Activated gamma-delta T cell treated with anti-CD3 and anti-CD28 coated beads, Interleukin-2, amount 50 U/mL, for 16 hours (primary cell): ENCODE data around the gene CEP104.

Experiments used
- DNase-seq: peaks from one replicate; pipeline ENCODE4 v3.0.0-alpha.2; 2020; ENCODE audit warnings: low read depth

Gene CEP104

DNA sequence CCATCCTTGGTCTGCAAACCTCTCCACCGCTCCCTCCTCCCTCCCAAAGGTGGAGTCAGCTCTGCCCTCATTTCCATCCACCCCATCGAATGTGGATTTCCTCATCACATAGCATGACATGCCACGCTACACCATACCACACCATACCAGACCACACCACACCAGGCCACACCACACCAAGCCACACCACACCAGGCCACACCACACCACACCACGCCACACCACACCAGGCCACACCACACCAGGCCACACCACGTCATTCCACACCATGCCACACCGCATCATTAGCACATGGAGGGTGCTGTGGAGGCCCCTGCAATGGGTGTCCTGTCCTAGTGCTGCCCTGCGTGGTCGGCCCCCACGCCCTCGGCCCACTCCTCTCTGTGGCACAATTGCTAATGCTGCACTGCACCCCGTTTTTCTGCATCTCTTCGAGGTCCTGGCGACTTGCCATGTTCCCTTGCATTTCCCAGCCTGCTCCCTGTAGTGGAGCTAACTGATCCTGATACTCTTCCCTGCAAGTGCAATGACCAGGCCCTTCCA lies 11.5 kb upstream of the CEP104 start:
- DNase-seq = no peak

DNA sequence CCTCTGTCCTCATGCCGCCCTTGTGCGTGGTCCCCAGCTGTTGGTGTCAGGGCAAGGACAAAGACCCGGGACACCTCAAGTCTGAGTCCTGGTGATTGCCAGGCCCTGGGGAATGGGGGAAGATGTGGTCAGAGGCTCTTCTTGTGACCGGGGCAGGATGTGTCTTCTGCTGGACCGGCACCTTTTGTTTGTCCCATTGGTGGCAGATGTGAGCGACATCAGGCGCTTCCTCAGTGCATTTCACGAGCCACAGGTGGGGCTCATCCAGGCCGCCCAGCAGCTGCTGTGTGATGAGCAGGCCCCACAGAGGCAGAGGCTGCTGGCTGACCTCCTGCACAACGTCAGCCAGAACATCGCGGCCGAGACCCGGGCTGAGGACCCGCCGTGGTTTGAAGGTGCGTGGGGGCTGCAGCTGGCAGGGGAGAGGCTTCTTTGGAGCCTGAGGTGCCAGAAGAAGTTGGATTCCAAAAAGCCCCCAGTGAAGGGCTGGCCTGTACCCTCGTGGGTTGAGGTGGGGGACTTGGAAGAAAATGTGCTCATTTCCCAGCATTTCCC lies 8.7 kb upstream of the CEP104 start:
- DNase-seq = no peak

DNA sequence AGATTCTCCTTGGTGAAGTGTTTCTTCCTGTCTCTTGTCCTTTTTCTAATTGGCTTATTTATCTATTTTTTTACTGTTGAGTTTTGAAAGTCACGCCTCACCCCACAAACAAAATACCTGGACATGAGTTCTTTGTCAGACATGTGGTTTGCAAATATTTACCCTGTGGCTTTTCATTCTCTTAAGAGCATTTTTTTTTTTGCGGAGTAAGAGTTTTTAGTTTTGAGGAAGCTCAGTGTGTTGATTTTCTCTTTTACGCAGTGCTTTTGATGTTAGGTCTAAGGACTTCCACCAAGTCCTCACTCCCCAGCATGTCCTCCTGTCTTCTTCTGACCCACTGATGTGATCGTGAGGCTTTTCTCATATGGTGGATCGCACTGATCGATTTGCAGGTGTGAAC lies 7.9 kb upstream of the CEP104 start:
- DNase-seq = no peak

DNA sequence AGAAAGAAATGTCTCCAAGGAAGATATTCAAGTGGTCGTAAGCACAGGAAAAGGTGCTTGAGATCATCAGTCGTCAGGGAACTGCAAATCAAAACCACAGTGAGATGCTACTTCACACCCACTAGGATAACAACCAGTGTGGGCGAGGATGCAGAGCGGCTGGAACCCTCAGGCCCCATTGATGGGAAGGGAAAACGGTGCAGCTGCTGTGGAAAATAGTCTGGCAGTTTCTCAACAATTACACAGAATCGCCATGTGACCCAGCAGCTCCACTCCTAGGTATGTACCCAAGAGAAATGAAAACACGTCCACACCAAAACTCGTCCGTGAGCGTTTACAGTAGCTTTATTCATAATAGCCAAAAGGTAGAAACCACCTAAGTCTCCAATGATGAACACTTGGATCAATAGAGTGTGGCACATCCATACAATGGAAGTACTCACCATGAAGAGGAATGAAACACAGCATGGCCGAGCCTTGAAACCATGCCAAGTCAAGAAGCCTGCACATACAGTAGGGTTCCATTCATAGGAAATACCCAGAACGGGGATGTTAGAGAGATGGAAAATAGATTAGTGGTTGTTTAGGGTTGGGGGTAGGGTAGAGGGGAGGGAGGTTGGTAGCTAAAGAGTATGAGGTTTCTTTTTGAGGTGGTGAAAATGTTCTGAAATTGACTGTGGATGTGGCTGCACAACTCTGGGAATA lies 6.4 kb upstream of the CEP104 start:
- DNase-seq = no peak

DNA sequence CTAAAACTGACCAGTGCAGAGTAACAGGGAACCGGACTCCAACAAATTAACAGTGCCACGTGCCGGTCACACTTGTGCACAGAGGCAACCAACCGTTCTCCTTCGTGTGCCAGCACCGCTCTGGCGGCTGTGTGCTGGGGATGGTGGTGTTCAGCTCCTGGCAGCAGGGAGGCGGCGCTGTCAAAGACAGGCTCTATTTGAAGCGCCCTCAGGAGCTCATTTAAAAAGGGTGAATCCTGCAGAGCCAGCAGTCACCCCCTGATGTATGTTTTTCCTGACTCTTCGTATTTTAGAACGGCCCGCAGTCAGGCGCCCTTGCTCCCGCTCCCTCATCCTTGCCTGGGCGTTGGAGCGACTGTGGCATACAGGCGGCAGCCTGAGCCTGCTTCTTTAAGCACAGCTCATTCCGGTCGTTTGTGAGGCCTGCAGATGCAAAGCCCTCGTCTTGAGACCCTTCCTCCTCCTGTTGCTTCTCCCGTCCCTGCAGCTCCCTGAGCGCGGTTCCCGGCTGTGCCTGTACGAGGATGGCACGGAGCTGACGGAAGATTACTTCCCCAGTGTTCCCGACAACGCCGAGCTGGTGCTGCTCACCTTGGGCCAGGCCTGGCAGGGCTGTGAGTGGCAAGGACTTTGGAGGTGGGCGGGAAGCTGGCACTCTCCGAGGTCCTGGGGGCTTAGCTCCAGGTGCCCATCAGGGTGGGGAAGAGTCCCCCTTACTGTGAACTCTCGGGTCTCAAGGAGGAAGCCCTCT lies 1.4 kb upstream of the CEP104 start:
- no peak for DNase-seq

DNA sequence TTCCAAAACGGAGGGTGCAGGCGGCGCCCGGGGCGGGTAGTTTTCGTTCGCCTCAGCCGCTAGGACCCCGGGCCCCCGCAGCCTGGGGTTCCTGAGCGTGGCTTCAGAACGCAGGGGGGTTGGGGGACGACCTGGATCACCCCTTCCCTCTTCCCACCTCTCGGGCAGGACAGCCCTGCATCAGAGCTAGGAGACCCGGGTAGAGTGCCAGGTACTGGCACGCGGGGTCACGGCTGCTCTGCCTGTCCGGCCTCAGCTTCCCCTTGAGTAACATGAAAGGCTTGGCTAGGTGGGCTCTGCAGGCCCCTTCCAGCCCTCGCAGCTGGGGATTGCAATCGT lies 749 bp upstream of the CEP104 start:
- no peak for DNase-seq

DNA sequence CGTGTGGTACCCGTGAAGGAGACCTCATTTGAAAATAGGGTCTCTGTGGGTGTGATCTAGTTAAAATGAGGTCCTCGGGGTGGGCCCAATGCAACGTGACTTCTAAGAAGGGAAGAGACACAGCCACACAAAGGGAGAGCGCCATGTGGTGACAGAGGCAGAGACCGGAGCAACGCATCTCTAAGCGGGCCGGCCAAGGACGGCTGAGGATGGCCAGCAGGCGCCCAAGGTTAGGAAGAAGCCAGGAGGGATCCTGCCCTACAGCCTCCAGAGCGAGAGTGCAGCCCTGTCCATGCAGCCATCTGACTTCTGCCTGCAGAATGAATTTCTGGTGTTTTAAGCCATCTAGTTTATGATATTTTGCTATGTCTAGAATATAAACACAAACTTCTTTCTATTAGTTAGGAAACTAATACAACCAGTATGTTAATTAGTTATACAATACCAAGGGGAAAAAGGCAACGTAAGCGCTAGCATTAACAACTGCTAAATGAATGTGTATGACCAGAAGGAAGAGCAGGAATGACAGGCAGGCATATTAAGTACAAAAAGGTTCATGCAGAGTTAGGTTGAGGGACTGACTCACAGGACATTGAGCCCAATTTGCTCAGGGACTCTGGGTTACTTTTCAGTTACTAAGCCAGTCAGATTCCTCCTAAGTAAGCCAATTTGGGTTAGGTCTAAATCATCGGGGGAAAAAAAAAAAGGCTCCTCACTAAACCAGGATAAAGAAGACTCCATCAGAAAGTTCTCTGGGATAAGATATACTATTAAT lies 4.1 kb downstream of the CEP104 start:
- no peak for DNase-seq

DNA sequence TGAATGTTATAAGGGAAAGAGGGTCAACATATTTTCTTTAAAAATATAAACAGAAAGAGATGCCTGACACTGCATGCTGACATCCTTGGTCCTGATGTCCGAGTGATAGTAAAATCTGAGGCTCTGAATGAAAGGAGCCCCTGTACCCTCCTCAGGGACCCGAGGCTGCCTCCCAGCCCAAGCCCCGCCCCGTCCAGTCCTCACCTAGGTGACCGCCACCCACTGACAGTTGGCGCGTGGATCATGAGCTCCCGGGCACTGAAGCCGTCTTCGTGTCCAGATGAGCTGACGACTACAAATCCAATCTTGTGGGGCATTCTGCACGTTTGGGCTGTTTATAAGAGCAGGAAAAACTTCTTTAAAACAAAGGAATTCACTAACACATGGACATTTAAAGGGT lies 4.9 kb downstream of the CEP104 start:
- DNase-seq = no peak

DNA sequence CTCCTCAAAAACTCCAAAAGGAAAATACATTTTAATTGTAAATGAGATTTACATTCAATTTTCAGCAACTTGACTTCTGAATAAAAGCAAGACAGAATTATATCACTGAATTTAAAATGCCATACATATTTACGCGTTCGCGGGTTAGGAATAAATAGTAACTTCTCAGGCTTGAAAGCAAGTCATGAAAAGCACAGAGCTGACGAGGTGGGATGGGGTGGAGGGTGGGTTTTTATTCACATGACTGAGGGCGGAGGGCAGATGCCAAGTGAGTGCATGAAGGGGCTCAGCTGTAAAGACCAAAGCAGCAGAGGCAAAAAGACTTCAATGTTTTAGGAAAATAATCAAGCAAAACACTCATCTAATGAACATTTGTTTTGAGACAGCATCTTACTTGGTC lies 5.7 kb downstream of the CEP104 start:
- DNase-seq = no peak

DNA sequence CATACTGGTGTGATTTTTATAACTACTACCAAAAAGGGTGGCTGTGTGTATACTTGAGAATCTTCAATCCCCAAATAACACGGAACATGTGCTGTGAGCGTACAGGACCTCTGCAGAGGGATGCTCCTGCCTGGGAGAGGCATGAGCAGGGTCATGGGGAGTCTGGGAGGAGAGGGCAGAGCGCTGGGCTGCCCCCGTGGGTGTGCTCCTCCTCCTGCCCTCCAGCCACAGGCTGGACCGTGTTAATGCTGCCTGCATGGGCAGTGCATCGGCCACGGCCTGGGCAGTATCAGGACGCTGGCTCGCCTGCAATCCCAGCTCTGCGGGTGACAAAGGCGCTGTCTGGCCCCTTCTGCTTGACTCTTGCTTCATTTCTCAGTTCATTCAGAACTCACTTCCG lies 6.2 kb downstream of the CEP104 start:
- no peak for DNase-seq

DNA sequence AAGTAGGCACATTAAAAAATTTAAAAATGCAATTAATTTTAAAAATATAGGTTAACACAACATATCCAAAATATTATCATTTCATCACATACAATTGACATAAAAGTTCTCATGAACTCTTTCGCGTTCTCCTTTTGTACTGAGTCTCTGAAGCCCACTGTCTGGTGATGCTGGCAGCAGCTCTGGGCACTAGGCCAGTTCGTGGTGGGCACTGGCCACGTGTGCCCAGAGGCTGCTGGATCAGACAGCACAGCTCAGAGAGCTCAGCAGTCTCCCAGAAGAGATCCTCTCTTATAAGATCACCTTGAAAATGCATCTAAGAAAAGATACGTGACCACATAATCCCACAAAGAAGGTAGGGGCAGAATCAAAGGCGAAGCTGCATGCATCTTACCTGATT lies 9.9 kb downstream of the CEP104 start:
- no peak for DNase-seq

DNA sequence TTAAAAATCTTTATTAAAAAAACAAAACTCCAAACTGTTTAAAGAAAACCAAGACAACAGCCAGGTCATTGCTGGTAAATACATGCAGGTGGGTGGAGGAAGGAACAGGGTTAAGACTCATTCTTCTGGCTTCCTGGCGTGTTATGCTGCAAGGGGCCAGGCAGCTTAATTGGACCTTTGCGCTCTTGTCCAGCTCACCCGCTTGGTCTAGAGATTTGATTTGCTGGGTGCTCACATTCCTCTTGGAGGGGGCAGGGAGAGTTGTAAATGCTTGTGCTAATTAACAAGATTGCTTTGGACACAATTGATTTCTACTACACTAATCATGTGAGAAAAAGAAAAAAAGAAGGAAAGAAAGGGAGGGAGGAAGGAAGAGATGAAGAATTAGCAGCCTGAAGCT lies 10.5 kb downstream of the CEP104 start:
- DNase-seq = no peak

DNA sequence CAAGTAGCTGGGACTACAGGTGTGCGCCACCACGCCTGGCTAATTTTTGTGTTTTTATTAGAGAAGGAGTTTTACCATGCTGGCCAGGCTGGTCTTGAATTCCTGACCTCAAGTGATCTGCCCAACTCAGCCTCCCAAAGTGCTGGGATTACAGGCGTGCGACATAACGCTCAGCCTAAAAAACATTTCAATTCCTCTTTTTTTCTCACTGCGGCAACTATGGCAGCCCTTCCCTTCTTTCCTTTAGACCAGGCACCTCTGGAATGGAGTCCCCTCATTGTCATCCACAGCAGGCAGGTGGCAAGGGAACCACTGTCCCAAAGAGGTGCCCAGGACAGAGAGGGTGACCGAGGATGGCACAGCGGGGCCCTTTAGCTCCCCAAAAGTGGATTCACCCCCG lies 14.1 kb downstream of the CEP104 start:
- no peak for DNase-seq

DNA sequence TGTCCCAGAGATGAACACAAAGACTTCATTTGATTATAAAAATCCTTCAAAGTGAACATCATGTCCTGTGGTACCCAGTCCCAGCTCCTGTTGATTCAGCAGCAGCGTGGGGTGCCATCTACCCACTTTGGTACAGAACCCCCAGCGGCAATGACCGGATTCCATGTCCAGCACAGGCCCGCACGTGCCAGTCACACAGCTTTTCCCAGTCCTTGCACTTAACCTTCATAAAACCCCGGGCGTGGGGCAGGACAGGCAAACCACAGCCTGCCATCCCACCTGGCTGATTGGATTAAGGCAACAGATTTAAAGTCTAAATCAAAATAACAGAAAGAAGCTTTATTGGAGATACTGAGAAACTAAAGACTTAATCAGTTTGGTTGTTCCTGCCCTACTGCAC lies 15.5 kb downstream of the CEP104 start:
- no peak for DNase-seq

DNA sequence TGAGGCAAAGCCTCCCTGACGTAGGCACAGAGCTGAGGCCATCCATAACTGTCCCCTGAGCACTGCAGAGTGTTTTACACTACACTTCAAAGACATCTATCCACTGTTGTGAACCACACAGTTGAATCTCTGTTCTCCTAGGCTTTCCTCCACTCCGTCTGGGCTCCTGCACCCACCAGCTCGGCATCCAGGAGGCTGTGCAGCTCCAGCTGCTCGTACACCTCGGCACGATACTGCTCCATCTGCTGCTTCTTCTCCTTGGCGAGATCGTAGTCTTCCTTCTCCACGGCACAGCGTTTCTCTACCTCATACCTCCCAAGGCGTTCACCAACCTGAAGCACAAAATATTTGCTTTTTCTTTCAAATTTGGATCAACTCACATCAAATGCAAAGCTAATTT lies 18.2 kb downstream of the CEP104 start:
- no peak for DNase-seq

DNA sequence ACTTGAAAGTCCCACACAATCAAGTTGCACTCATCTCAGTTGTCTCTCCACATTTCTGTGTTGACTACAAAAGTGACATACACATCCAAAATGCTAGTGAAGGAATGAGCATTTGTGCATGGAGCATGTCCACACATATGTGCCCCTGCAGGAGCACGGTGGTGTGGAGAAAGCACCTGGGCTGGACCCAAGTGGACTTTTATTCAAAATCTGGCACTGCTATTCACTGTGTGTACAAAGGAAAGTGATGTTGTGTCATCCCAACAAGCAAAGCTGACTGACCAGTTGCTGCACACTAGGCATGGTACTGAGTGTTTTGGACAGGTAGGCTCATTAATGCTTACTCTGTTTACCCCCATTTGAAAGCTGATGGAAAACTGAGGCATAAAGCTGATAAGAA lies 19.3 kb downstream of the CEP104 start:
- no peak for DNase-seq

DNA sequence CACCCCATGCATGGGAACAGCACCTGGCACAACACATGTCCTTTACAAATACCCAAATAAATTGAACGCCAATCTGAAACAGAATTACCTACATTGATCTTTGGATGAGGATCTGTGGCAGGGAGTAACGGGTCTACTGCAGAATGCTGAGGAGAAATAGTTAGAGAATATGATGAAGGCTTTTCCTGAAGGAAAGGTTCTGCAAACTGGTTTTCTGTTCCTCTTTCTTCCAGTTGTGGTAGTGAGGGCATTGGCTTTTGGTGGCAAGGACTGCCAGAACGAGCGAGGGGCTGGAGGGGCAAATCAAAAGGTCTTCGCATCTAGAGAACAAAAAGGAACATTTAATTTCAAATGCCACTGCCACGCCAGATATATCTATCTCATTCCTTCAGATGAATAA lies 19.8 kb downstream of the CEP104 start:
- DNase-seq = no peak

DNA sequence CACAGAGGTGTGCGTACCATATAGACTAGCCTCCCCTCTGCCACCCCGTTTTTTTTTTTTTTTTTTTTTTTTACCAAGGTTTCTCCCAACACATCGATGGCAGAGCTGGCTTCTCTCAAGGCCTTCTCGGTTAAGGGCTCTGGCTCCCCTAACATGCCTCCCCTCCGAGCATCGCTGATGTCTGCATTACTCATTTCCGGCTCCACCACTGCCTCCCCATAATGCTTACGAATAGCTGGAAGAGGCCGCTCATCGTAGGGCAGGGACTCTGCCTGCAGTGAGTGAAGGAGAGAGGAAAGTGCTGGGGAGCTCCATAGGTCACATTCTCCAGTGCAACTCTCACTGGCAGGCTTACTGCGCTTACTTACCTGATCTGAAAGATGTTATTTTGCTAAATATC lies 20.6 kb downstream of the CEP104 start:
- no peak for DNase-seq

DNA sequence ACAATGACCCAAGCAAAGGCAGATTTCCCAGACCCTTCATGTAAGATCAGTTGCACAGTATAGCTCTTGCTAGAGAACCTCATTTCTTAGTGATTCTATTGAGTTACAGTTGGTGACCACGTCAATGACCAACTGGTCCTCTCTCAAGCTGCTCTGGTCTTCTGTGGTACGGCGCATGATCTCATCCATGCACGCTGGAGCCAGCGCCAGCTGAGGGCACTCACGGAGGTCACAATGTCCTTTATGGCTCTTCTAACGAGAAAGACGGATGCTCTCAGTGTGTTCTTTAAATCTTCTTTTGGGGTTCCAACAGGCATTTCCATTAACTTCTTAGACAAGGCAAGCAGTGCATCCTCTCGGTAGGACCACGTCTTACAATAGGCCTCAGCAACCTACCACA lies 22.3 kb downstream of the CEP104 start:
- no peak for DNase-seq

DNA sequence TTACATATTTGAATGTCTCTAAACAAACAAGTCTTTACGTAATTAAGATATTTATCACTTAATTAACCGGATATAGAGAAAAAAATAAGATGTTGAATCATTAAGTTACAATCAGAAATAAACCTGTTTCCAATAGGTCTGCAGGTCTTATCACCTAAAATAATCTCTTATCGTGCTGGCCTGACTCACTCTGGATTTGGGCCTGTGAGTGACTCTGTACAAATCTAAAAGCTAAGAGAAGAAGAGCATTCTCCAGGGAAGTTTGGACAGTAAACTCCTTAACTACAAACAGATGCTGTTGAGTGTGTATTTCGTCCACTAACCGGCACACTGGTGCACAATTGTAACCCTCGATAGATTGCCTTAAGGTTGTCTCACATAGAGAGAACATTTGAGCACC lies 25.3 kb downstream of the CEP104 start:
- no peak for DNase-seq

DNA sequence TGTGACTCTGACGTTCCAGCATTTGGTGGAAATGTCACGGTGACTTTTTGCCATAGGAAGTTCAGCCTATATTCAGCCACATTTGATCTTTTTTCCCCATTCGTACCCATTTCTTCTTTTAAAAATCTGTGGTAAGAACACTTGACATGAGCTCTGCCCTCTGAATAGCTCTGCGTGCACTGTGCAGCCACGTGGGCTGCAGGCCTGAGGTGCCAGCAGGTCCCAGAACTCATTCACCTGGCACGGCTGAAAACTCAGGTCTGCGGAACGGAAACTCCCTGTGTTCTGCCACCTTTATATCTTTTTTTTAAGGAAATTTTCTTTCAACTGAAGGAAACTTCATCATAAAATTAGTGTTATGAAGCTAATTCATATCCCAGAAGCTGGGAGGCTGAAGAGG lies 28.6 kb downstream of the CEP104 start:
- no peak for DNase-seq

DNA sequence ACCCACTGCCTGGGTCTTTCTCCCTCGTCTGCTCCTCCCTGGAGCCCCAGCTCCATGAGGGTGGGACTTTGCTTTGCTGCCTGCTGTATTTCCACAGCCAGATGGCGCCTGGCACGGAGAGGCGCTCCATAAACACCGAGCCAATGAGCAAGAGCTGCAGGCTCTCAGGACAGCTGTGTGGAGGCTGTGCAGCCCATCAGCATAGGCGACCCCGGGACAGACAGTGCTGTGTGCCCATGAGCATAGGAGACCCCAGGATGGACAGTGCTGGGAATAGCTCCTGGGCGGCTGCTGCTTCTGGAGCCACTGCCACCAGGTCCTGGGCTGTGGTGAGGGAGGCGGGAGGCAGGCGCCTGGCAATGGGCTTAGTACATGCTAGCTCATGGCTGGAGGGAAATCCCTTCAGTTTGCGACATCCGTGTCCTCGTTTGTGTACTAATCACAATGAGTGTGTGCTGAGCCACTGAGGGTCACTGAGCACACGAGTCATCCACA lies 29.2 kb downstream of the CEP104 start:
- DNase-seq = no peak

DNA sequence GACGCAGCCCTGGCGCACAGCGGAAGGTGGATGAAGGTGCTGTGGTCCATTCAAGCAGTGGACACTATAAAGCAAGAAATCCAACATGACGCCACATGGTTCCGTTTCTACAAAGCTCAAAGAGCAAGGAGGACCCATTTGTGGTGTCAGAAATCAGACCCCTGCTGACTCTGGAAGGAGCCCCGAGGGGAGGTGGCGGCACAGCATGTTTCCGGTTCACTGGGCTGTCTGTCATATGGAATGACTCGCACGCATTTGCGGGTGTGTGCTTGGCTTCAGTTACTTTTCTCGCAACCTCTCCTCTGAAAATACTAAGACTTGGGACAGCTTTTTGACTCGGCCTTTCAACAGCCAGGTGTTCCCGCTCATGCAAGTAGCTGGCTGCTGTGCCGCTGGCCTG lies 31.7 kb downstream of the CEP104 start:
- no peak for DNase-seq
